ENCODE measurements around the gene KLK11. TPM values are rescaled to one million over a fixed set of nuclear protein-coding genes. Genes with fewer than 3 reads are reported as not detected.

The KLK11 gene
- total RNA-seq, 3 donors from 2014 or later: 5.6 to 21.1 TPM; not detected in 1

DNA sequence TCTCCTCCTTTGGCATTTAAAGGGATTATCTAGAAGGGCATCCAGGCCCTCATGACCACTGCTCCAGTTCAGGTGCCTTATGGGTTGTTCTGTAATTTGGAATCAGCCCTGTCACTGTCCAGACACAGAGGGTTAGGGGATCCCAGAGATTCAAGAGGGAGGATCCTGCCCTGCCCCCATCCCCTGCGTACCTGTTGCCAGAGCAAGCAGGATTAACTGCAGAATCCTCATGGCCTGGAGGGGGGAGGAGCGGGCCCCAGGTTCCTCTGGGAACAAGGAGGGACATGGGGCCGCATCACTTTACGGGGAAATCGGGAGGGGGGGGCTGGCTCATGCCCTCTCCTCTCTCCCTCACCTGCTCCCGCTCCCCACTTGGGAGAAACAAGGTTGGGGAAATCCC lies 1.0 kb downstream of the KLK11 start:
- Histone ChIP-seq H3K9me3 (no peaks in the 10 kb centered on the region), H3K36me3 (no peaks in the 10 kb centered on the region), H3K4me1 (no peaks in the 10 kb centered on the region), H3K27me3 (peaks cover 0 to 32% of the 10 kb centered on the region in 2 donors), H3K4me3 (no peak overlapping the region), H3K27ac (peak overlapping the region in 1 of 2 donors; percentile 82)
- no peak for DNase-seq (ENCODE audit: low spot score in 2 of 2)
- intact Hi-C loops (cut with DNase I; ENCODE audit: low total_unique reads): no loop called here
- TF ChIP-seq POLR2AphosphoS5 (IDR thresholded peaks at IDR 0.05) (no peak), POLR2A (IDR thresholded peaks at IDR 0.05) (no peak)
- TF ChIP-seq, protein P1, sequence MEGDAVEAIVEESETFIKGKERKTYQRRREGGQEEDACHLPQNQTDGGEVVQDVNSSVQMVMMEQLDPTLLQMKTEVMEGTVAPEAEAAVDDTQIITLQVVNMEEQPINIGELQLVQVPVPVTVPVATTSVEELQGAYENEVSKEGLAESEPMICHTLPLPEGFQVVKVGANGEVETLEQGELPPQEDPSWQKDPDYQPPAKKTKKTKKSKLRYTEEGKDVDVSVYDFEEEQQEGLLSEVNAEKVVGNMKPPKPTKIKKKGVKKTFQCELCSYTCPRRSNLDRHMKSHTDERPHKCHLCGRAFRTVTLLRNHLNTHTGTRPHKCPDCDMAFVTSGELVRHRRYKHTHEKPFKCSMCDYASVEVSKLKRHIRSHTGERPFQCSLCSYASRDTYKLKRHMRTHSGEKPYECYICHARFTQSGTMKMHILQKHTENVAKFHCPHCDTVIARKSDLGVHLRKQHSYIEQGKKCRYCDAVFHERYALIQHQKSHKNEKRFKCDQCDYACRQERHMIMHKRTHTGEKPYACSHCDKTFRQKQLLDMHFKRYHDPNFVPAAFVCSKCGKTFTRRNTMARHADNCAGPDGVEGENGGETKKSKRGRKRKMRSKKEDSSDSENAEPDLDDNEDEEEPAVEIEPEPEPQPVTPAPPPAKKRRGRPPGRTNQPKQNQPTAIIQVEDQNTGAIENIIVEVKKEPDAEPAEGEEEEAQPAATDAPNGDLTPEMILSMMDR (IDR thresholded peaks at IDR 0.05): no peak

DNA sequence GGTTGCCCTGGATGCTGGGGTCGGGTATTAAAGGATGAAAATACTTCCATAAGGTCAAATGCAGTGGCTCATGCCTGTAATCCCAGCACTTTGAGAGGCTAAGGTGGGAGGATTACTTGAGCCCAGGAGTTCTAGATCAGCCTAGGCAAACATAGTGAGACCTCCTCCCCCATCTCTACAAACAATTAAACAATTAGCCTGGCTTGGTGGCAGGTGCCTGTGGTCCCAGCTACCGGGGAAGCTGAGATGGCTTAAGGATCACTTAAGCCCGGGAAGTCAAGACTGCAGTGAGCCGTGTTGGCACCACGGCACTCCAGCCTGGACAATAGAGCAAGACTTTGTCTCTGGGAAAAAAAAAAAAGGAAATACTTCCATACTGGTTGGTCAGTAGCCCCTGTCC lies 1.5 kb downstream of the KLK11 start:
- no peak for TF ChIP-seq POLR2A (IDR thresholded peaks at IDR 0.05)
- no peak for TF ChIP-seq POLR2AphosphoS5 (IDR thresholded peaks at IDR 0.05)
- TF ChIP-seq, protein P1 (IDR thresholded peaks at IDR 0.05): no peak
- peaks cover 0 to 32% of the 10 kb centered on the region in 2 donors for H3K27me3 ChIP-seq
- intact Hi-C loops (cut with DNase I; ENCODE audit: low total_unique reads): no loop called here

DNA sequence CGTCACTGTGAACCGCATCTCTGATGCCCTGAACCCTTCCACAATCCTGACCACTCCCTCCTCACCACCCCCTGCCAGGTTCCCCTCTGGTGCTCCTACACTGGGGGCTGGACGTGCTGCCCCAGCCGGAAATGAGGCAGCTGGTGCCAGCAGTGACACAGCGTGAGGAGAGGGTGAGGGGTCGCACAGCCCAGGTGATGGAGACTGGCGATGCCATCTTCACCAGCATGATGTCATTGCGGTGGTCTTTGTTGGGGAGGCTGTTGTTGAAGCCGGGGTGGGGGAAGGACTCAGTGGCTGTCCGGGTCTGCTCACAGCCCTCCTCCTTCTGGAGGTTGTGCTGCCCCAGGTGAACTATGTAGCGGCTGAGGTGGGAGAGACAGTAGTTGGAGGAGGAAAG lies 2.5 kb downstream of the KLK11 start:
- no peak overlapping the region for H3K27ac ChIP-seq
- no peak for TF ChIP-seq POLR2A (IDR thresholded peaks at IDR 0.05)
- no peak for TF ChIP-seq POLR2AphosphoS5 (IDR thresholded peaks at IDR 0.05)
- intact Hi-C loops (cut with DNase I; ENCODE audit: low total_unique reads): no loop called here
- H3K9me3 ChIP-seq: no peaks in the 10 kb centered on the region
- no peak overlapping the region for H3K4me3 ChIP-seq
- no peaks in the 10 kb centered on the region for H3K4me1 ChIP-seq
- DNase-seq (ENCODE audit: low spot score in 2 of 2): no peak
- H3K36me3 ChIP-seq: no peaks in the 10 kb centered on the region
- peaks cover 0 to 32% of the 10 kb centered on the region in 2 donors for H3K27me3 ChIP-seq

More for the DNA sequence above, 1.5 kb downstream of the KLK11 start:
- no peaks in the 10 kb centered on the region for H3K9me3 ChIP-seq
- H3K36me3 ChIP-seq: no peaks in the 10 kb centered on the region
- DNase-seq (ENCODE audit: low spot score in 2 of 2): no peak
- no peaks in the 10 kb centered on the region for H3K4me1 ChIP-seq
- H3K27ac ChIP-seq: peak overlapping the region in 1 of 2 donors; percentile 82
- no peak overlapping the region for H3K4me3 ChIP-seq

DNA sequence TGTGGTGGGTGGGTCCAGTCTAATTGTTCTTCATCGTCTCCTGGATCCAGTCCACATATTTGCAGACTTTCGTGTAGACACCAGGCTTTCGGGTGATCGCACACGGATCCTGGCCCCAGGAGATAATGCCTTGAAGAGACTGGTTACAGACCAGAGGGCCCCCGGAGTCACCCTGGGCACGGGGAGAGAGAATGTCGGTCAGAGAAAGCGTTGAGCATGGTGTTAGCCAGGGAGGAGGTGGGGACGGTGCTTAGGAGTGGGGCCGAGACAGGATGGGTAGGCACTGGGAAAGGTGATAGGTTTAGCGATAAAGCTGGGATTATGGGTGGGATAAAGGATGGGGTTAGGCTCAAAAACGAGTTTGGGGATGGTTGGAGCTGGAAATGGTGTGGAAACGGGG lies 3.9 kb downstream of the KLK11 start:
- Histone ChIP-seq H3K27ac (no peak overlapping the region), H3K4me1 (no peaks in the 10 kb centered on the region), H3K9me3 (no peaks in the 10 kb centered on the region), H3K36me3 (no peaks in the 10 kb centered on the region), H3K27me3 (peaks cover 0 to 32% of the 10 kb centered on the region in 2 donors), H3K4me3 (no peak overlapping the region)
- TF ChIP-seq POLR2A (IDR thresholded peaks at IDR 0.05) (no peak), POLR2AphosphoS5 (IDR thresholded peaks at IDR 0.05) (no peak)
- TF ChIP-seq, protein P1 (IDR thresholded peaks at IDR 0.05): no peak
- intact Hi-C loops (cut with DNase I; ENCODE audit: low total_unique reads): no loop called here
- DNase-seq (ENCODE audit: low spot score in 2 of 2): no peak

DNA sequence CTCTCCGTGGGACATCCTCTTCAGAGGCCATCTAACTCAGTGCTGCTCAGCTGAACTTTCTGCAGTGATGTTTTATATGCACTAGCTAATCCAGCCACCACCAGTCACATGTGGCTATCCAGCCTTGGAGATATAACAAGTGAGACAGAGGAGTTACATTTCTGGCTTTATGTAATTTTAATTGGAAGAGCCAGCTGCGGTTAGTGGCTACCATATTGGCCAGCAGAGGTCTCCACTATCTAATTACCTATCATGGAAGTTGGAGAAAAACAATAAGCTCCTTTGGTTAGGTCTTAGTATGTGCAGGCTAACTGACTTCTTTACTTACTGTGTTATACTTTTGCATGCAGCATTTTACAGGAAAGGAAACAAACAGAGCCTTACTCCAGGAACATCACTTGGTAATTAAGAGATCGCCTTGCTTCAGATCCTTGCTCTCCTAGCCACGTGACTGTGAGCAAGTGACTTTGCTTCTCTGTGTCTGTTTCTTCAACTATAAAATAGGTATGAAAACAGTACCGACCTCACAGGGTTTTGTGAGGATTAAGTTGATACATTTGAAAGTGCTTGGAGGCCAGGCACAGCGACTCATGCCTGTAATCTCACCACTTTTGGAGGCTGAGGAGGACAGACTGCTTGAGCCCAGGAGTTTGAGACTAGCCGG lies 5.3 kb downstream of the KLK11 start:
- no peak for TF ChIP-seq POLR2A (IDR thresholded peaks at IDR 0.05)
- TF ChIP-seq, protein P1 (IDR thresholded peaks at IDR 0.05): peak; percentile 67 to 78 (median 78)
- H3K9me3 ChIP-seq: no peaks in the 10 kb centered on the region
- no peaks in the 10 kb centered on the region for H3K36me3 ChIP-seq
- H3K27me3 ChIP-seq: peaks cover 0 to 26% of the 10 kb centered on the region in 2 donors
- H3K27ac ChIP-seq: peak overlapping the region; percentile 9 to 85
- intact Hi-C loops (cut with DNase I; ENCODE audit: low total_unique reads): no loop called here
- H3K4me3 ChIP-seq: no peak overlapping the region
- DNase-seq (ENCODE audit: low spot score in 2 of 2): peak in 1 of 2 donors; percentile 48
- H3K4me1 ChIP-seq: peaks cover 0 to 3% of the 10 kb centered on the region in 2 donors
